ENCODE results near the gene EXOSC3.
"Not testable (repeated sequence)": the region's sequence is repeated elsewhere in the genome, so short reads cannot be mapped to it uniquely, and the experiment has no call there.

EXOSC3 gene

DNA sequence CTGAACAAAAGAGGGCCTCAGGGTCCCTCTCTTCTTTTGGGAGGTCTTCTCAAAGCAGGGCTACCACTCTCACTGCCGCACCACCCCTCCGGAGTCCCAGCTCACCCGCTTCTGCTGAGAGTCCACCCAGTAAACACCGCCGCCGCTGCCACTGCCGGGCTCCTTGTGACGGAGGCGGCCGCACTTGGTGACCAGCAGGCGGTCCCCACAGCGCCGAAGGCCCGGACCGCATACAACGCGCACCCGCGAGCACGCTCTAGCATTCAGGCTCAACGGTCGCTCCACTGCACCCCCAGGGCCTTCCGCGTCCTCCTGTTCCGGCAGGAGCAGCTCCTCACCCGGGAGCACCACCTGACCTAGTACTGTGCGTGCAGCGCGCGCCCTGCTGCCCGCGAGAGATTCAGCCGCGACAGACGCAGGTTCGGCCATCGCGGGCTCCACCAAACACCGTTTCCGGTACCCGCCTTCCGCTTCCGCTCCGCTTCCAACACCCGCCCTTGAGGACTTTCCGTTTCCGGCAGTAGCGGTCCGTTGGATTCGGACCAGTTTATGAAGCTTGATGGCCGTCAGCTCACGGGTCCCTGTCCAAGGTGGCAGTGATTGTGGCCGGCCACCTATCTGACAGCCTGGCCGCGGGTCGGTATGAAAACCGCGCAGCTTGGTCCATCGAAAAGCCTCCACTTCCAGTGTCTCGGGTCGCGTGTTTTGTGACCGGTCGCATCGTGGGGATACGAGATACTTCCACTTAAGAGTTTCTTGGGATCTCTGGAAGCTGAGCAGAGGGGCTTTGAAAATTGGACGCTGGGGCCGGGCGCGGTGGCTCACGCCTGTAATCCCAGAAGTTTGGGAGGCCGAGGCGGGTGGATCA is at the start of gene EXOSC3:
TSS of gene EXOSC3 (minus strand) at position 449 of the 868 bp plus-strand sequence. CDS start at position 429, 20 bp downstream.
- peak; percentile 94 for ATAC-seq
- Mint-ChIP-seq H3K27ac (peak within 1 kb of the TSS; percentile 96), H3K4me3 (peak within 1 kb of the TSS; percentile 96), H3K27me3 (no peaks in the 10 kb centered on the region), H3K36me3 (ENCODE audit: low read depth) (peaks cover 45% of the 10 kb centered on the region), H3K9me3 (no peaks in the 10 kb centered on the region), H3K4me1 (peaks cover 41% of the 10 kb centered on the region)
- peak; percentile 89 for DNase-seq

DNA sequence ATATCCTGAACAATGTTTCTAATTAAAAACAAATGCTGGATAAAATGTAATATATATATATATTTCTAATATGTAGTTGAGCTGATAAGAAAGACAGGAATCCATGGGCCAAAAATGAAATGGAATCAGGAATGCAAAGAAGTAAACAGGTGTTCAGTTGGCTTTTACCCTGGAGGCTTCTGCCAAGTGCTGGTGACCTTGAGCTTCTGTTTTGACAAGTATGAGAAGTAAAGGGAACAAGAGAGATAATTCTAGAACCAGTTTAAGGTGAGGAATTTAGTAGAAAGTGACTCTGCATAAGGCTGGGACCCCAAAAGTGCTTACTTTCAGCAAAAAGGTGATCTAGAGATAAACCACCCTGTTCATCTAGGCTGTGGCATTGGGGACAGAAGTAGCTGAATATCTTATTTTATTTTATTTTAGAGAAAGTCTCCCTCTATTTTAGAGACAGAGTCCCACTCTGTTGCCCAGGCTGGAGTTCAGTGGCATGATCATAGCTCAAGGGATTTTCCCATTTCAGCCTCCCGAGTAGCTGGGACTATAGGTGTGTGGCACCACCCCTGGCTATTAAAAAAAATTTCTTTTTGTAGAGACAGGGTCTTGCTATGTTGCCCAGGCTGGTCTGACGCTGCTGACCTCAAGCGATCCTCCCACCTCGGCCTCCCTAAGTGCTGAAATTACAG is 42.8 kb upstream of the EXOSC3 start:
- Mint-ChIP-seq H3K9me3 (no peaks in the 10 kb centered on the region), H3K27ac (no peak overlapping the region), H3K4me1 (peaks cover 2% of the 10 kb centered on the region), H3K27me3 (no peaks in the 10 kb centered on the region), H3K36me3 (ENCODE audit: low read depth) (peaks cover 33% of the 10 kb centered on the region), H3K4me3 (no peak overlapping the region)
- no peak for ATAC-seq
- DNase-seq: no peak

DNA sequence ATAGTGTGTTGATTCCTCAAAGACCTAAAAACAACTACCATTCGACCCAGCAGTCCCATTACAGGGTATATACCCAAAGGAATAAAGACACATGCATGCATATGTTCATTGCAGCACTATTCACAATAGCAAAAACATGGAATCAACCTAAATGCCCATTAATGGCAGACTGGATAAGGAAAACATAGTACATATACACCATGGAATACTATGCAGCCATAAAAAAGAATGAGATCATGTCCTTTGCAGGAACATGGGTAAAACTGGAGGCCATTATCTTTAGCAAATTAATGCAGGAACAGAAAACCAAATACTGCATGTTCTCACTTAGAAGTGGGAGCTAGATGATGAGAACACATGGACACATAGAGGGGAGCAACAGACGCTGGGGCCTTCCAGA is 40.3 kb upstream of the EXOSC3 start:
- ATAC-seq, H3K27me3 Mint-ChIP-seq, H3K4me1 Mint-ChIP-seq, H3K27ac Mint-ChIP-seq, DNase-seq, H3K9me3 Mint-ChIP-seq, H3K4me3 Mint-ChIP-seq: not testable (repeated sequence)
- peaks cover 53% of the 10 kb centered on the region for H3K36me3 Mint-ChIP-seq (ENCODE audit: low read depth)

DNA sequence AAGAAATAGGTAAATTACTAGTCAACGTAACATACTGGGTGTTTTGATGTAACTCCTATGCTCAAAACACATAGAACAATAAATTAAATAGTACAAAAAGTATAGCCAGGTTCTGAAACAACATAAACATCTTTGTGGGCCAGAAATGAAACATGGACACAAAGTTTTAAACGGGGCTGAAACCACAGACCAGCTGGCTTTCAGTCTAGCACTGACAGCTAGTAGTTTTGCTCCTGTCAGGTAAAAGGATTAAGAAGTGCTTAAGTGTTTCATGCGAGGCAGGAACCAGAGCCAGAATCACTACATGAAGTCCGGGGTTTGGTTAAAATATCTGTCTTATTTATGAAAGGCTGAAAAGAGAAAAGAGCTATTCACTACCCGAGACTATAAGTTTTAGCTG is 35.3 kb upstream of the EXOSC3 start:
- Mint-ChIP-seq H3K27ac (no peak overlapping the region), H3K27me3 (no peaks in the 10 kb centered on the region), H3K4me1 (no peaks in the 10 kb centered on the region), H3K4me3 (no peak overlapping the region), H3K9me3 (no peaks in the 10 kb centered on the region), H3K36me3 (ENCODE audit: low read depth) (peaks cover 47% of the 10 kb centered on the region)
- ATAC-seq (no peak), DNase-seq (no peak)

DNA sequence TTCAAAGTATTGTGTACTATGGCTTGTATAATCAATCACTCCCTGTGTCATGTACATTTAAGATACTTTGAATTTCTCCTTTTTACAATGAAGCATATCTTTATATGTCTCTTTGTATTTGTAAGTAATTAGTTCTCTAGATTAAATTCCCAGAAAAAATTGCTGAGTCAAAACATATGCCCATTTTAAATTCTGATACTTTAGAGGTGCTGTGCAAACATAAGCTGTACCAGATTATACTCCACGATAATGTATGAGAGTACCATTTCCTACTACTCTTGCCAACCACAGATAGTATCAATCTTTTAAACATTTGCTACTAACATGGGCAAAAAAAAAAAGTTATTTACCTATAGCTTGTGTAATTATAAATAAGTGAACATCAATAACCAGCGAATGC is 34.0 kb upstream of the EXOSC3 start:
- Mint-ChIP-seq H3K27me3 (no peaks in the 10 kb centered on the region), H3K27ac (no peak overlapping the region), H3K9me3 (no peaks in the 10 kb centered on the region), H3K4me1 (no peaks in the 10 kb centered on the region), H3K36me3 (ENCODE audit: low read depth) (peaks cover 37% of the 10 kb centered on the region), H3K4me3 (no peak overlapping the region)
- no peak for DNase-seq
- no peak for ATAC-seq

DNA sequence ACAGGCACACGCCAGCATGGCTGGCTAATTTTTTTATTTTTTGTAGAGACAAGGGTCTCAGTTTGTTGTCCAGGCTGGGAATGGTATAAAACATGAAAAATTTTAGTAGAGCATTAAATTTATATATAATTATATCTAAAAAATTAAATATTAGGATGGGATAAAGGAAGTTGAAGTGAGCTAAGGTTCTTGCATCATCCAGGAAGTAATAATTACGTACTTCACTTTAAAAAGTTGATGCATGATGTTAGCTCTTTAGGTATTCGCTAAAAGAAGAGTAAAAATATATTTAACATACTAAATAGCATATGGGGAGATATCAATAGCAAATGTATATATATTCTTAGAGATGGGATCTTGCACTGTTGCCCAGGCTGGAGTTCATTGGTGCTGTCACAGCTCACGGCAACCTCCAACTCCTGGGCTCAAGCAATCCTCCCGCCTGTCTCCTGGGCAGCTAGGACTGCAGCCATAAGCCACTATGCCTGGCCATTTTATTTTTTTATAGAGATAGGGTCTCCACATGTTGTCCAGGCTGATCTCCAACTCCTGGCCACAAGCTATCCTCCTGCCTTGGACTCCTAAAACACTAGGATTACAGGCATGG is 28.0 kb upstream of the EXOSC3 start:
- H3K9me3 Mint-ChIP-seq: no peaks in the 10 kb centered on the region
- H3K4me3 Mint-ChIP-seq: no peak overlapping the region
- H3K27me3 Mint-ChIP-seq: no peaks in the 10 kb centered on the region
- H3K36me3 Mint-ChIP-seq (ENCODE audit: low read depth): peaks cover 9% of the 10 kb centered on the region
- peaks cover 3% of the 10 kb centered on the region for H3K4me1 Mint-ChIP-seq
- no peak overlapping the region for H3K27ac Mint-ChIP-seq
- ATAC-seq (no peak), DNase-seq (no peak)

DNA sequence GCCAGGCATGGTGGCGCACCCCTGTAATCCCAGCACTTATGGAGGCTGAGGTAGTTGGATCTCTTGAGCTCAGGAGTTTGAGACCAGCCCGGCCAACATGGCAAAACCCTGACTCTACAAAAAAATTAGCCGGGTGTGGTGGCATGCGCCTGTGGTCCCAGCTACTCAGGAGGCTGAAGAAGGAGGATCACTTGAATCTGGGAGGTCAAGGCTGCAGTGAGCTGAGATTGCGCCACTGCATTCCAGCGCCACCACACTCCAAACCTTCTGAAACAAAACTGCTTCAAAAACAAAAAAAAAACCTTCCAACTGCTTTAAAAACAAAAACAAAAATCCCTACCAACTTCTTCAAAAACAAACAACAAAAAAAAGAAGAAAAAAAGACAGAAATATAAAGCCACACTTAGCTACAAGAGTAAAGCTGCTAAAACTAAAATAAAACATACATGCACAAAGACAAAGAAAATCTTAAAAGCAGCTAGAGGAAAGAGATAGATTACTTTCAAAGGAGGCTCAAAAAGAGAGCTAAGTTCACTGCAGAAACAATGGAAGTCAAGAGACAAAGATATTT is 27.1 kb upstream of the EXOSC3 start:
- H3K4me3 Mint-ChIP-seq: no peak overlapping the region
- H3K27me3 Mint-ChIP-seq: no peaks in the 10 kb centered on the region
- ATAC-seq (no peak), DNase-seq (no peak)
- peaks cover 12% of the 10 kb centered on the region for H3K36me3 Mint-ChIP-seq (ENCODE audit: low read depth)
- no peaks in the 10 kb centered on the region for H3K9me3 Mint-ChIP-seq
- peaks cover 3% of the 10 kb centered on the region for H3K4me1 Mint-ChIP-seq
- no peak overlapping the region for H3K27ac Mint-ChIP-seq

DNA sequence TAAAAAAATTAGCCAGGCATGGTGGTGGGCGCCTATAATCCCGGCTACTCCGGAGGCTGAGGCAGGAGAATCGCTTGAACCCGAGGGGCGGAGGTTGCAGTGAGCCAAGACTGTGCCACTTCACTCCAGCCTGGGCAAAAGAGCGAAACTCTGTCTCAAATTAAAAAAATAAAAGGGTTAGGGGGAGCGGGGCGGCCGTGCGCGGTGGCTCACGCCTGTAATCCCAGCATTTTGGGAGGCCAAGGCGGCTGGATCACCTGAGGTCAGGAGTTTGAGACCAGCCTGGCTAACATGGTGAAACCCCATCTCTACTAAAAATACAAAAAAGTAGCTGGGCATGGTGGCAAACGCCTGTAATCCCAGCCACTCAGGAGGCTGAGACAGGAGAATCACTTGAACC is 24.8 kb upstream of the EXOSC3 start:
- not testable (repeated sequence) for ATAC-seq, H3K27me3 Mint-ChIP-seq

DNA sequence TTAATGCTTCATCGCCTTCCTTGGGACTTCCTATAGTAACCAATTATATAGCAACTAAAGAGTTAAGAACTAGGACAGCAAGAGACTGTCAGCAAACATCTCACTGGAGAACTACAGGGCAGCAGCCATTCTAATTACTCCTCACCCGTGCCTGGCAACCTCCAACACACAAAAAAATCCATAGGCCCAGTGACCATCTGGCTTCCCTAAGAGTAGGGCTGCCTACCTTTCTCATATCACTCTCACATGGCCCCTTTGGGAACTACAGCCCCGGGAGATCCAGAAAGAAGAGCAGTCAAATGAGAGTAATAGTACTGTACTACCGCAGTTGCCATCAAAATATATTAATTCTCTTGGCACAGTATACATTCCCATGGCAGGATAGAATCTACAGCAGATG is 21.4 kb upstream of the EXOSC3 start:
- Mint-ChIP-seq H3K27me3 (no peaks in the 10 kb centered on the region), H3K4me3 (no peak overlapping the region), H3K4me1 (peaks cover 28% of the 10 kb centered on the region), H3K9me3 (no peaks in the 10 kb centered on the region), H3K36me3 (ENCODE audit: low read depth) (peaks cover 16% of the 10 kb centered on the region), H3K27ac (no peak overlapping the region)
- ATAC-seq (no peak), DNase-seq (no peak)

More for the DNA sequence above, 24.8 kb upstream of the EXOSC3 start:
- peaks cover 16% of the 10 kb centered on the region for H3K36me3 Mint-ChIP-seq (ENCODE audit: low read depth)
- not testable (repeated sequence) for H3K4me1 Mint-ChIP-seq, H3K27ac Mint-ChIP-seq, DNase-seq, H3K4me3 Mint-ChIP-seq, H3K9me3 Mint-ChIP-seq

DNA sequence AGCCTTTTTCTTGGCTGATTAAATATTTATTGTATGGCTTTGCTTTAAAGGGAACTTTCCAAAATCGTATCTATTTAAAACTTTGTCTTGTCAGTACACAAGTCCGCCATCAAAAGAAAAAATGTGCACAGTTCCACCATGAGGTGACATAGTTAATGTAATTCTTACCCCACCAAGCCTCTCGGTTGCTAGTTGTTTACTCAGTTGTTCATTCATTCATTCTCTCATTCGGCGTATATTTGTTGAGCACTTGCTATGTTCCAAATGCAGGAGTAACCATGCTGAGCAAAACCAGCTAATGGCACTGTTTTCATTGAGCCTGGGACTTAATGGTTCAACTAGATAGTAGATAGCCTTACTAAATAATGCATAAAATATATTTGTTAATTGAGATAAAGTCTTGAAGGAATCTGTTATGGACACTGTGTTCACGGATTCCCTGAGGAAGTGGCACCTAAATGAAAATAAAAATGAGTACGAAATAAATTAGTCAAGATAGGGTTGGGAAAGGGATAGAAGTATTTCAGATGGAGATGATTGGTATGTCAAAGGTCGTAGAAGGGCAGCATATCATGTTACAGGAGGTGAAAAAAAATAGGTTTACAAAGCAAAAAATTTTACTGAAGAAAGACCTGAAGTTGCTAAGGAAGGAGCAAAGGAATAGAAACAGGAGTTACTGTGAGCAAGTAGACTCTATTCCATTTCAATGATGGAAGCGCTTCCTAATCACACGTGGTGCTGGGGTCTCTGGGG is 17.3 kb upstream of the EXOSC3 start:
- ATAC-seq (no peak), DNase-seq (no peak)
- peaks cover 46% of the 10 kb centered on the region for H3K4me1 Mint-ChIP-seq
- peak overlapping the region; percentile 69 for H3K27ac Mint-ChIP-seq
- no peaks in the 10 kb centered on the region for H3K27me3 Mint-ChIP-seq
- peaks cover 11% of the 10 kb centered on the region for H3K36me3 Mint-ChIP-seq (ENCODE audit: low read depth)
- H3K4me3 Mint-ChIP-seq: peak overlapping the region; percentile 91
- H3K9me3 Mint-ChIP-seq: no peaks in the 10 kb centered on the region

DNA sequence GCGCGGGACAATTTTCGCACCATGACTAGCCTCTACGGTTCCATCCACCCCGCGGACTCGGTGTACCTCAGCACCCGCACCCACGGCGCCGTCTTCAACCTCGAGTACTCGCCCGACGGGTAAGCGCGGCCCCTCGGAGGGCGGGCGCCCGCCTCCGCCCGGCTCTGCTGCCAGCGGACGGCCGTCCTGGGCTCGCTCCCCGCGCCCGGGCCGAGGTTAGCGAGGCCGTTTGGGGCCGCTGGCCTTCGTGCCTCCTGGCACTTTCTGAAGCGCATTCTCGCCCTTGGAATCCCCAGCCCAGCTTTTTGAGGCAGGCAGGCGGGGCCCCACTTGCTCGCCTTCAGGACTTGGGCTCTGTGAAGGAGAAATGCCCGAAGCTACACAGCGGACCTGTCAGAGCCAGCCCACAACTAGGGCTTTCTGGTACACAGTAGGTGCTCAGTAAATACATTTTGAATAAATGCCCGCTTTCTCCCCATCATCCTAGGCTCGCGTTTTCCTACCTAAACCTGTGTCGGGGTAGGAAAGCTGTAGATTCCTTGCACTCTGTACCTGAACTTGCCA is 16.5 kb upstream of the EXOSC3 start:
- Mint-ChIP-seq H3K4me3 (peak overlapping the region; percentile 91), H3K9me3 (no peaks in the 10 kb centered on the region), H3K4me1 (peaks cover 43% of the 10 kb centered on the region), H3K27me3 (no peaks in the 10 kb centered on the region), H3K36me3 (ENCODE audit: low read depth) (peaks cover 9% of the 10 kb centered on the region), H3K27ac (peak overlapping the region; percentile 69)
- peak; percentile 53 for ATAC-seq
- peak; percentile 47 for DNase-seq

DNA sequence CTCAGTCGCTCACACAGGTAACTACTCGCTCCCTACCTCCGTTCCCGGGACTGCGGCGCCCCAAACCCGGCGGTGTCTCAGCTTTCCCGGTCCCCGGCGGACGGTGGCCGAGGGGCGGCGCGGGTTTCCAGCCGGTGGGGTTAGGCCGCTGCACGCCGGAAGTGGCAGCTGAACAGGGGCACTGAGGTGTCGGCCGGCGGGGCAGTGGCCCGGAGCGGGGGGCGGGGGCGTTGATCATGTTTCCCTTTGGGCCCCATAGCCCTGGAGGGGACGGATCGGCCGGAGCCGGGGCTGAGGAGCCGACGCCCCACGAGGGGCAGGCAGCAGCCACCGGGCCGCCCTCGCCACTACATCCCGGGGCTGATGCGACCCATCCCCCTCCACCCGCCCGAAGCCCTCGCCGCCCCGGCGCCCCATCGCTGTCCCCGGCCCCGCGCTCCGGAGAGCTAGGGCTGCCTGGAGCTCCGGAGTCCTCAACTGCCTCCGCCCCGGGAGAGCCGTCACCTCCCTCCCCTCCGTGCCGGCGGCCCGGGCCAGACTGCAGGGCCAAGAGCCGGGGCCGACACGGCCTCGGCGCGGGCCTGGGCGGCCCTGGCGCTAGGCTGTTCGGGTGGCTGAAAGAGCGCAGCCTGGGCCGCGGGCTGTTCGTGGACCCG is 15.9 kb upstream of the EXOSC3 start, which contains the start of gene DCAF10:
TSS of gene DCAF10 (plus strand) at position 167 of the 656 bp plus-strand sequence. CDS start at position 237, 70 bp downstream.
- Mint-ChIP-seq H3K27ac (peak within 1 kb of the TSS; percentile 89), H3K4me1 (peaks cover 43% of the 10 kb centered on the region), H3K36me3 (ENCODE audit: low read depth) (peaks cover 9% of the 10 kb centered on the region), H3K9me3 (no peaks in the 10 kb centered on the region), H3K27me3 (no peaks in the 10 kb centered on the region), H3K4me3 (peak within 1 kb of the TSS; percentile 91)
- ATAC-seq (peak; percentile 86), DNase-seq (peak; percentile 94)

DNA sequence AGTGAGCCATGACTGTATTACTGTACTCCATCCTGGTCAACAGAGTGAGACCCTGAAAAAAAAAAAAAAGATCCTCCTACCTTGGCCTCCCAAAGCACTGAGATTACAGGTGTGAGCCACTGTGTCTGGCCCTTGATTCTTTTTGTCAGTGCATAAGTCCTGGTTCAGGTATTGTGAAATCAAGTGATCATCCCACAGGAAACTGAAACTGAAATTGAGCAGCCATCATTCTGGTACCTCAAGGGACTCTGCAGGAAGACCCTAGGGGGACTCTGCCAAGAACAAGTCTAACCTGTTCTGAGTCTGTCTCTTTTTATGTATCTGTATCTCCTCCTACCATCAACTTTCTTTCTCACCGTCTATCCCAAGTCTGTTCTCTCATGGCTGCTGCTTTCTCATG is 13.8 kb upstream of the EXOSC3 start:
- Mint-ChIP-seq H3K27me3 (no peaks in the 10 kb centered on the region), H3K4me3 (no peak overlapping the region), H3K9me3 (no peaks in the 10 kb centered on the region), H3K4me1 (peaks cover 36% of the 10 kb centered on the region), H3K27ac (no peak overlapping the region), H3K36me3 (ENCODE audit: low read depth) (peaks cover 4% of the 10 kb centered on the region)
- DNase-seq (no peak), ATAC-seq (no peak)
